ENCODE measurements around the gene LDHA. TPM values are rescaled to one million over a fixed set of nuclear protein-coding genes. Genes with fewer than 3 reads are reported as not detected.
A peak's percentile ranks its signal among the peaks of the same experiment; 100 is the strongest.

Gene LDHA
- total and polyA plus RNA-seq, 9 of the 15 experiments (the other 6 are each of a cell fraction or from before 2014, with no cell fraction given) = 535 to 3,001 (median 926) TPM

DNA sequence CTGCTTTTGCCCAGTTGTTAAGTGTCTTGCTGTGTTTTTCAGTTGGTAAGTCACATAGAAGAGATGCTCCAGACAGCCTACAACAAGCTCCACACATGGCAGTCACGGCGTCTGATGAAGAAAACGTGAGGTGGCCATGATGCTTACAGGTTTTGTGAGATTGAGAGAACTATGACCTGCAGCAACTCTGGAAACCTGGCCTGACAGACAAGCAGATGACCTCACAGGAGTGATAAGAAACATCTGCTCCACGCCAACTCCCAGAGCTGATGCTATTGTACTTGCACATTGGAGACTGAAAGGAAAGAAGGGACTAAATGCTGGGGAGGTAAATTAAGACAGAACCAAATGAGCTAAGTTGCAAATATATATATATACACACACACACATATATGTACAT is 28.6 kb upstream of the LDHA start:
- TF ChIP-seq CXXC5 (CRISPR knock-in tag; IDR thresholded peaks at IDR 0.05) = no peak
- TF ChIP-seq GABPA (tag; conservative IDR thresholded peaks at IDR 0.05; ENCODE audit: low read depth) = no peak
- peak; percentile 15; the same call in 1 of the 2 replicates for TF ChIP-seq JUND (IDR thresholded peaks at IDR 0.05; ENCODE audit: borderline replicate concordance, low read depth, low read length)
- TF ChIP-seq JUND (tag; IDR thresholded peaks at IDR 0.05; ENCODE audit: borderline replicate concordance, low read depth, low read length) = peak; percentile 55; the same call in 2 of the 3 replicates
- TF ChIP-seq NFRKB (IDR thresholded peaks at IDR 0.05; ENCODE audit: low read depth) = no peak
- no peak for TF ChIP-seq CREB1 (IDR thresholded peaks at IDR 0.05)
- no peak for TF ChIP-seq CREB1 (CRISPR knock-in tag; IDR thresholded peaks at IDR 0.05)
- no peak for TF ChIP-seq ATF1 (CRISPR knock-in tag; IDR thresholded peaks at IDR 0.05)
- TF ChIP-seq ATF1 (tag; IDR thresholded peaks at IDR 0.05) = peak; percentile 45; the same call in 1 of the 2 replicates
- TF ChIP-seq POLR2B (IDR thresholded peaks at IDR 0.05; ENCODE audit: low read depth, partially characterized antibody) = no peak
- peak; percentile 19; the same call in 1 of the 2 replicates for TF ChIP-seq TCF3 (CRISPR knock-in tag; IDR thresholded peaks at IDR 0.05)
- no peak for TF ChIP-seq ZNF277 (CRISPR knock-in tag; IDR thresholded peaks at IDR 0.05; ENCODE audit: borderline replicate concordance)
- no peak for TF ChIP-seq NBN (IDR thresholded peaks at IDR 0.05; ENCODE audit: low read depth)
- TF ChIP-seq ZNF140 (CRISPR knock-in tag; IDR thresholded peaks at IDR 0.05) = no peak
- peak; percentile 42 for TF ChIP-seq CBFA2T3 (IDR thresholded peaks at IDR 0.05)
- 0 out of 2 replicates have a peak, but pooled peaks have one; percentile 20 for TF ChIP-seq CBFA2T2 (conservative IDR thresholded peaks at IDR 0.05)
- TF ChIP-seq TAL1 (IDR thresholded peaks at IDR 0.05) = 0 out of 2 replicates have a peak, but pooled peaks have one; percentile 5
- WGBS (ENCODE audit: insufficient coverage, low coverage, missing lambda C conversion rate) = 72% methylated on average over 4 of the region's 4 CpGs
- Histone ChIP-seq H3K27ac (ENCODE audit: extremely low read depth, low read depth, low read length) (no peak overlapping the region), H3K9me3 (replicated peaks; ENCODE audit: control insufficient read depth, insufficient read depth, low read depth, low read length) (no peaks in the 10 kb centered on the region), H3K79me2 (ENCODE audit: control insufficient read depth, insufficient read depth, low read length) (no peaks in the 10 kb centered on the region), H3K27me3 (ENCODE audit: control insufficient read depth in 2 of 2, insufficient read depth in 2 of 2, low read length in 2 of 2) (no peaks in the 10 kb centered on the region), H3K4me3 (no peak overlapping the region), H3K4me1 (replicated peaks in 1 of 2; ENCODE audit: control insufficient read depth in 2 of 2, insufficient read depth in 2 of 2, low read length in 2 of 2) (no peaks in the 10 kb centered on the region; a peak in 2 of 5 replicates), H3K9me1 (ENCODE audit: control insufficient read depth, insufficient read depth, low read length) (no peaks in the 10 kb centered on the region), H3K9ac (ENCODE audit: insufficient read depth in 1 of 2, low read depth in 2 of 2, low read length in 2 of 2) (no peak overlapping the region; a peak in 1 of 4 replicates), H3K4me2 (ENCODE audit: insufficient read depth, low read length) (no peak overlapping the region), H2AFZ (ENCODE audit: low read depth, low read length) (no peak overlapping the region), H3K36me3 (ENCODE audit: control insufficient read depth, insufficient read depth, low read length) (peaks cover 67% of the 10 kb centered on the region), H4K20me1 (replicated peaks; ENCODE audit: control insufficient read depth, insufficient read depth, low read length) (no peaks in the 10 kb centered on the region)
- ATAC-seq (no peak), DNase-seq (ENCODE audit: extremely low read depth in 1 of 4, low spot score in 3 of 4) (peak in 2 of 4 experiments; percentile 23 to 28), FAIRE-seq (no peak)
- POLR2A ChIA-PET = interaction anchor here (0.6 to 1.1 kb wide), 4 partner anchors 19 to 90 kb away, joined by 3 read pairs; partner anchors contain the start of genes LDHA and LDHAL6A
- in situ Hi-C loops (cut with MboI) = no loop called here
- BruUV-seq (replicated peaks) = no TSS peak
- CTCF ChIA-PET (ENCODE audit: low intra/inter-chr PET ratio) = no interaction called here
- intact Hi-C loops (cut with micrococcal nuclease) = no loop called here
